ENCODE data around the gene PANX1. TPM values are rescaled to one million over a fixed set of nuclear protein-coding genes. Genes with fewer than 3 reads are reported as not detected.
A peak's percentile ranks its signal among the peaks of the same experiment; 100 is the strongest.

Gene PANX1
- total RNA-seq, 6 experiments from 2014 or later: 22.5 to 26.7 (median 24.5) TPM

- H3K27ac Mint-ChIP-seq: no peak overlapping the region
- no peak for TF ChIP-seq CTCF (IDR thresholded peaks at IDR 0.05)
- peaks cover 3% of the 10 kb centered on the region; the same call in 1 of the 2 replicates for H3K36me3 Mint-ChIP-seq (ENCODE audit: low read depth)
- DNase-seq: peak; percentile 82
- no peaks in the 10 kb centered on the region; the same call in 1 of the 2 replicates for H3K27me3 Mint-ChIP-seq (ENCODE audit: insufficient read depth)
- peaks cover 18% of the 10 kb centered on the region for H3K4me1 Mint-ChIP-seq (ENCODE audit: low read depth)
- no peaks in the 10 kb centered on the region for H3K9me3 Mint-ChIP-seq
- no peak overlapping the region for H3K4me3 Mint-ChIP-seq
These were observed 1.8 kb downstream of the PANX1 start for GRCh38 chr11:94130298-94131046.

- no peak overlapping the region for H3K27ac Mint-ChIP-seq
- DNase-seq: no peak
- H3K36me3 Mint-ChIP-seq (ENCODE audit: low read depth): no peaks in the 10 kb centered on the region
- H3K4me1 Mint-ChIP-seq (ENCODE audit: low read depth): peaks cover 18% of the 10 kb centered on the region
- no peaks in the 10 kb centered on the region; the same call in 1 of the 2 replicates for H3K27me3 Mint-ChIP-seq (ENCODE audit: insufficient read depth)
- H3K4me3 Mint-ChIP-seq: no peak overlapping the region
- H3K9me3 Mint-ChIP-seq: no peaks in the 10 kb centered on the region
- TF ChIP-seq CTCF (IDR thresholded peaks at IDR 0.05): no peak
These were observed 2.5 kb downstream of the PANX1 start for GRCh38 chr11:94131047-94131717.

GRCh38 chr11:94131718-94132115, 3.1 kb downstream of the PANX1 start:
- no peak overlapping the region for H3K27ac Mint-ChIP-seq
- peaks cover 2% of the 10 kb centered on the region for H3K36me3 Mint-ChIP-seq (ENCODE audit: low read depth)
- H3K4me3 Mint-ChIP-seq: no peak overlapping the region
- no peak for TF ChIP-seq CTCF (IDR thresholded peaks at IDR 0.05)
- DNase-seq: no peak
- H3K4me1 Mint-ChIP-seq (ENCODE audit: low read depth): peaks cover 16% of the 10 kb centered on the region
- no peaks in the 10 kb centered on the region; the same call in 1 of the 2 replicates for H3K27me3 Mint-ChIP-seq (ENCODE audit: insufficient read depth)
- H3K9me3 Mint-ChIP-seq: peaks cover 2% of the 10 kb centered on the region; the same call in 1 of the 2 replicates

- no peak for TF ChIP-seq CTCF (IDR thresholded peaks at IDR 0.05)
- Mint-ChIP-seq H3K4me1 (ENCODE audit: low read depth) (peaks cover 12% of the 10 kb centered on the region), H3K36me3 (ENCODE audit: low read depth) (peaks cover 5% of the 10 kb centered on the region), H3K9me3 (peaks cover 4% of the 10 kb centered on the region; the same call in 1 of the 2 replicates), H3K27me3 (ENCODE audit: insufficient read depth) (no peaks in the 10 kb centered on the region; the same call in 1 of the 2 replicates), H3K27ac (no peak overlapping the region), H3K4me3 (no peak overlapping the region)
- DNase-seq: peak; percentile 90
These were observed 3.5 kb downstream of the PANX1 start for GRCh38 chr11:94132152-94132558.

- H3K36me3 Mint-ChIP-seq (ENCODE audit: low read depth): peaks cover 5% of the 10 kb centered on the region
- peaks cover 4% of the 10 kb centered on the region for H3K4me1 Mint-ChIP-seq (ENCODE audit: low read depth)
- peaks cover 4% of the 10 kb centered on the region; the same call in 1 of the 2 replicates for H3K9me3 Mint-ChIP-seq
- peak overlapping the region; percentile 94 for H3K27ac Mint-ChIP-seq
- no peaks in the 10 kb centered on the region; the same call in 1 of the 2 replicates for H3K27me3 Mint-ChIP-seq (ENCODE audit: insufficient read depth)
- DNase-seq: no peak
- no peak overlapping the region for H3K4me3 Mint-ChIP-seq
- TF ChIP-seq CTCF (IDR thresholded peaks at IDR 0.05): no peak
These were observed 4.3 kb downstream of the PANX1 start for GRCh38 chr11:94132823-94133408.
